NCI-H1436 treated with DMSO at 0.1 percent for 48 hours (cell line): ENCODE results near the gene SHC3.

ENCODE experiments used
- DNase-seq: peaks from one replicate; lab custom pipeline; 2025; lab: John Stamatoyannopoulos, UW

Gene SHC3

GRCh38 chr9:88985616-88986015, 193.0 kb downstream of the SHC3 start:
- no peak for DNase-seq

- no peak for DNase-seq
Observed at GRCh38 chr9:88984543-88984883, 194.1 kb downstream of the SHC3 start.

- DNase-seq, result no peak
Observed at GRCh38 chr9:88983865-88984542, 194.6 kb downstream of the SHC3 start.

GRCh38 chr9:88980740-88981203, 197.8 kb downstream of the SHC3 start:
- no peak for DNase-seq

GRCh38 chr9:88979791-88980190, 198.8 kb downstream of the SHC3 start:
- DNase-seq, result no peak

GRCh38 chr9:88979021-88979420, 199.6 kb downstream of the SHC3 start:
- DNase-seq, result no peak

GRCh38 chr9:88978034-88978433, 200.6 kb downstream of the SHC3 start:
- DNase-seq, result no peak

- no peak for DNase-seq
Observed at GRCh38 chr9:88976890-88977257, 201.7 kb downstream of the SHC3 start.

- DNase-seq, result no peak
Observed at GRCh38 chr9:88975966-88976889, 202.4 kb downstream of the SHC3 start.

GRCh38 chr9:88974641-88975040, 204.0 kb downstream of the SHC3 start:
- DNase-seq, result no peak

- no peak for DNase-seq
Observed at GRCh38 chr9:88973281-88974045, 205.2 kb downstream of the SHC3 start.

- no peak for DNase-seq
Observed at GRCh38 chr9:88972401-88972800, 206.2 kb downstream of the SHC3 start.

GRCh38 chr9:88971131-88971960, 207.3 kb downstream of the SHC3 start:
- DNase-seq, result no peak

GRCh38 chr9:88969646-88970373, 208.8 kb downstream of the SHC3 start:
- DNase-seq, result no peak

- no peak for DNase-seq
Observed at GRCh38 chr9:88968799-88969198, 209.8 kb downstream of the SHC3 start.

GRCh38 chr9:88966894-88967676, 211.5 kb downstream of the SHC3 start:
- no peak for DNase-seq

- DNase-seq, result no peak
Observed at GRCh38 chr9:88965473-88965872, 213.1 kb downstream of the SHC3 start.

GRCh38 chr9:88960632-88961031, 218.0 kb downstream of the SHC3 start:
- no peak for DNase-seq

- no peak for DNase-seq
Observed at GRCh38 chr9:88959727-88960469, 218.7 kb downstream of the SHC3 start.
